Midbrain (tissue), 1 donor: Measurements from ENCODE around the gene ATP9B.

Experiments
- DNase-seq: peaks from one replicate; lab custom pipeline; 2025; lab: John Stamatoyannopoulos, UW

The ATP9B gene

GRCh38 chr18:79406708-79407107, 337.5 kb downstream of the ATP9B start:
- no peak for DNase-seq

- DNase-seq, result no peak
Measured at GRCh38 chr18:79409313-79409712, 340.1 kb downstream of the ATP9B start.

GRCh38 chr18:79410171-79410641, 341.0 kb downstream of the ATP9B start:
- DNase-seq, result no peak

GRCh38 chr18:79410731-79411613, 341.8 kb downstream of the ATP9B start:
- no peak for DNase-seq

GRCh38 chr18:79411614-79412526, 342.7 kb downstream of the ATP9B start:
- no peak for DNase-seq

- DNase-seq, result no peak
Measured at GRCh38 chr18:79413025-79413424, 343.8 kb downstream of the ATP9B start.

GRCh38 chr18:79413426-79413825, 344.2 kb downstream of the ATP9B start:
- DNase-seq, result no peak

- DNase-seq, result no peak
Measured at GRCh38 chr18:79413901-79414300, 344.7 kb downstream of the ATP9B start.

GRCh38 chr18:79416022-79416676, 347.0 kb downstream of the ATP9B start:
- DNase-seq, result no peak

GRCh38 chr18:79416677-79417052, 347.5 kb downstream of the ATP9B start:
- DNase-seq, result no peak

- no peak for DNase-seq
Measured at GRCh38 chr18:79418236-79418635, 349.0 kb downstream of the ATP9B start.

- no peak for DNase-seq
Measured at GRCh38 chr18:79418642-79419041, 349.4 kb downstream of the ATP9B start.

GRCh38 chr18:79420033-79420745, 351.0 kb downstream of the ATP9B start:
- DNase-seq, result no peak

GRCh38 chr18:79421275-79421857, 352.2 kb downstream of the ATP9B start:
- no peak for DNase-seq

GRCh38 chr18:79422022-79422782, 353.0 kb downstream of the ATP9B start:
- no peak for DNase-seq

- DNase-seq, result no peak
Measured at GRCh38 chr18:79422783-79423165, 353.6 kb downstream of the ATP9B start.

- DNase-seq, result no peak
Measured at GRCh38 chr18:79423211-79424007, 354.2 kb downstream of the ATP9B start.

- DNase-seq, result no peak
Measured at GRCh38 chr18:79424008-79424565, 354.9 kb downstream of the ATP9B start.

GRCh38 chr18:79424880-79425568, 355.8 kb downstream of the ATP9B start:
- DNase-seq, result no peak
